Neuronal stem cell (in vitro differentiated cells): ENCODE measurements around the gene SPDYC.

Experiments
- DNase-seq: peaks from one replicate; pipeline ENCODE4 v3.0.0-alpha.2; 2013; ENCODE audit warnings: low spot score
- H2AFZ ChIP-seq: one replicate; pipeline ENCODE4 v1.6.1; 2013; ENCODE audit warnings: mild to moderate bottlenecking, low read length, inconsistent platforms
- H2AK5ac ChIP-seq: 2 replicates; pipeline ENCODE4 v1.6.1; 2013; ENCODE audit warnings: low read depth, mild to moderate bottlenecking, inconsistent platforms, low read length, moderate library complexity, mixed read lengths
- H2BK120ac ChIP-seq: 2 replicates; pipeline ENCODE4 v1.6.1; 2013; ENCODE audit warnings: low read depth, mild to moderate bottlenecking, inconsistent platforms, low read length, moderate library complexity, mixed read lengths
- H2BK12ac ChIP-seq: one replicate; pipeline ENCODE4 v1.6.1; 2013; ENCODE audit warnings: low read length, inconsistent platforms
- H2BK15ac ChIP-seq: 2 replicates; pipeline ENCODE4 v1.6.1; 2013; ENCODE audit warnings: mild to moderate bottlenecking, low read length, inconsistent platforms, mixed read lengths
- H2BK5ac ChIP-seq: one replicate; pipeline ENCODE4 v1.6.1; 2013; ENCODE audit warnings: inconsistent platforms, mild to moderate bottlenecking, low read length, moderate library complexity
- H3K14ac ChIP-seq: one replicate; pipeline ENCODE4 v1.6.1; 2013; ENCODE audit warnings: low read length, inconsistent platforms
- H3K18ac ChIP-seq: 2 replicates; pipeline ENCODE4 v1.6.1; 2013; ENCODE audit warnings: low read length, inconsistent platforms
- H3K23ac ChIP-seq: 2 replicates; pipeline ENCODE4 v1.6.1; 2013; ENCODE audit warnings: low read depth, mild to moderate bottlenecking, mixed read lengths, low read length, inconsistent platforms; ENCODE audit not compliant: poor library complexity
- H3K27ac ChIP-seq: replicated peaks from 3 replicates; pipeline ENCODE4 v1.5.1; 2013; ENCODE audit warnings: low read length, inconsistent platforms
- H3K27me3 ChIP-seq, 3 experiments: 2 replicates each; pipeline ENCODE4 v1.6.1; 2013; ENCODE audit warnings: low read length in 3 of 3, mild to moderate bottlenecking in 2 of 3, inconsistent platforms in 1 of 3, low read depth in 1 of 3, mixed read lengths in 1 of 3, moderate library complexity in 1 of 3; ENCODE audit not compliant: control insufficient read depth in 3 of 3, insufficient read depth in 3 of 3
- H3K36me3 ChIP-seq, 2 donors: replicated peaks in 1 of 2; 2 replicates each; pipeline ENCODE4 v1.6.1; 2013; ENCODE audit warnings: low read length in 2 of 2; ENCODE audit not compliant: control insufficient read depth in 2 of 2, insufficient read depth in 2 of 2
- H3K4ac ChIP-seq: 2 replicates; pipeline ENCODE4 v1.6.1; 2013; ENCODE audit warnings: inconsistent platforms, mild to moderate bottlenecking, low read length, moderate library complexity
- H3K4me1 ChIP-seq, 2 donors: 1 replicate in 1 of 2; 2 replicates in 1 of 2; pipeline ENCODE4 v1.6.1; 2013; ENCODE audit warnings: low read length in 2 of 2, low read depth in 1 of 2; ENCODE audit not compliant: control insufficient read depth in 2 of 2, insufficient read depth in 1 of 2
- H3K4me2 ChIP-seq: one replicate; pipeline ENCODE4 v1.6.1; 2013; ENCODE audit warnings: mild to moderate bottlenecking, low read length, inconsistent platforms; ENCODE audit not compliant: insufficient read depth, poor library complexity, severe bottlenecking
- H3K4me3 ChIP-seq, 2 donors: 2 replicates each; pipeline ENCODE4 v1.5.1; 2013; ENCODE audit warnings: low read length in 2 of 2, mild to moderate bottlenecking in 2 of 2, inconsistent platforms in 1 of 2, moderate library complexity in 1 of 2
- H3K79me1 ChIP-seq: one replicate; pipeline ENCODE4 v1.6.1; 2013; ENCODE audit warnings: low read depth, mild to moderate bottlenecking, inconsistent platforms, low read length, moderate library complexity
- H3K9ac ChIP-seq: one replicate; pipeline ENCODE4 v1.6.1; 2013; ENCODE audit warnings: mild to moderate bottlenecking, low read depth, low read length, inconsistent platforms; ENCODE audit not compliant: poor library complexity
- H3K9me3 ChIP-seq, 2 donors: replicated peaks in 1 of 2; 2 replicates each; pipeline versions ENCODE3 to v1.6.1; 2013; ENCODE audit warnings: low read length in 2 of 2, mild to moderate bottlenecking in 2 of 2, inconsistent platforms in 1 of 2, low read depth in 1 of 2, mixed read lengths in 1 of 2, moderate library complexity in 1 of 2; ENCODE audit not compliant: control insufficient read depth in 2 of 2, insufficient read depth in 1 of 2
- H4K8ac ChIP-seq: one replicate; pipeline ENCODE4 v1.6.1; 2013; ENCODE audit warnings: low read depth, mild to moderate bottlenecking, inconsistent platforms, low read length, moderate library complexity
- H4K91ac ChIP-seq: one replicate; pipeline ENCODE4 v1.6.1; 2013; ENCODE audit warnings: low read length, low read depth, mild to moderate bottlenecking, inconsistent platforms; ENCODE audit not compliant: poor library complexity
- WGBS, 2 donors: extraction: QIAGEN DNeasy Blood & Tissue Kit; methylation state at CpG; one replicate each; pipeline ENCODE4 v1.1.7; 2013; ENCODE audit warnings: missing lambda C conversion rate in 2 of 2, mixed read lengths in 1 of 2; ENCODE audit not compliant: insufficient read length in 2 of 2, insufficient replicate concordance in 1 of 2; ENCODE audit errors: extremely low coverage in 2 of 2; 5-methylcytosine and 5-hydroxymethylcytosine counted together

SPDYC gene

GRCh38 chr11:65151331-65151899, 18.6 kb upstream of the SPDYC start:
- no peak overlapping the region for H2BK15ac ChIP-seq
- H3K4me1 ChIP-seq = peaks cover 0 to 9% of the 10 kb centered on the region in 2 donors
- DNase-seq = no peak
- no peaks in the 10 kb centered on the region for H3K36me3 ChIP-seq
- no peak overlapping the region for H2BK12ac ChIP-seq
- no peak overlapping the region for H3K4ac ChIP-seq
- no peaks in the 10 kb centered on the region for H3K79me1 ChIP-seq
- H2BK120ac ChIP-seq = no peak overlapping the region
- H2AK5ac ChIP-seq = no peak overlapping the region
- no peak overlapping the region for H3K14ac ChIP-seq
- no peak overlapping the region for H3K4me2 ChIP-seq
- no peak overlapping the region for H3K23ac ChIP-seq
- H3K9me3 ChIP-seq = peaks cover 2 to 9% of the 10 kb centered on the region in 2 donors
- H2BK5ac ChIP-seq = no peak overlapping the region
- no peak overlapping the region for H3K4me3 ChIP-seq
- no peak overlapping the region for H2AFZ ChIP-seq
- WGBS, 2 donors = no CpG with 5 or more reads among the region's 3 CpGs
- no peak overlapping the region for H3K27ac ChIP-seq
- no peak overlapping the region for H3K18ac ChIP-seq
- no peak overlapping the region for H4K8ac ChIP-seq
- H3K27me3 ChIP-seq = peaks cover 0 to 1% (median 0%) of the 10 kb centered on the region in 3 experiments
- no peak overlapping the region for H4K91ac ChIP-seq
- H3K9ac ChIP-seq = no peak overlapping the region

- Histone ChIP-seq H3K9me3 (peaks cover 2 to 3% of the 10 kb centered on the region in 2 donors), H3K14ac (no peak overlapping the region), H3K4me1 (peaks cover 0 to 9% of the 10 kb centered on the region in 2 donors), H2BK5ac (no peak overlapping the region), H4K8ac (no peak overlapping the region), H3K27me3 (no peaks in the 10 kb centered on the region), H2AFZ (no peak overlapping the region), H3K18ac (no peak overlapping the region), H3K36me3 (no peaks in the 10 kb centered on the region), H2BK12ac (no peak overlapping the region), H3K79me1 (no peaks in the 10 kb centered on the region), H2BK15ac (no peak overlapping the region), H3K4me2 (no peak overlapping the region), H2AK5ac (no peak overlapping the region), H3K27ac (no peak overlapping the region), H4K91ac (no peak overlapping the region), H3K4me3 (no peak overlapping the region), H3K23ac (no peak overlapping the region), H3K4ac (no peak overlapping the region), H2BK120ac (no peak overlapping the region), H3K9ac (no peak overlapping the region)
- no peak for DNase-seq
- WGBS, 2 donors = no CpG with 5 or more reads among the region's 2 CpGs
These were observed 17.9 kb upstream of the SPDYC start for GRCh38 chr11:65152122-65152521.

GRCh38 chr11:65156256-65156655, 13.8 kb upstream of the SPDYC start:
- Histone ChIP-seq H3K4me2 (no peak overlapping the region), H3K4ac (no peak overlapping the region), H2BK12ac (no peak overlapping the region), H4K8ac (no peak overlapping the region), H3K14ac (no peak overlapping the region), H2BK5ac (no peak overlapping the region), H3K79me1 (no peaks in the 10 kb centered on the region), H3K9me3 (no peaks in the 10 kb centered on the region), H4K91ac (no peak overlapping the region), H2BK15ac (no peak overlapping the region), H3K4me3 (no peak overlapping the region), H3K27me3 (no peaks in the 10 kb centered on the region), H3K27ac (no peak overlapping the region), H2AFZ (no peak overlapping the region), H2AK5ac (no peak overlapping the region), H3K18ac (no peak overlapping the region), H3K4me1 (no peaks in the 10 kb centered on the region), H3K36me3 (no peaks in the 10 kb centered on the region), H2BK120ac (no peak overlapping the region), H3K23ac (no peak overlapping the region), H3K9ac (no peak overlapping the region)
- no peak for DNase-seq
- WGBS, 2 donors = no CpG with 5 or more reads among the region's 3 CpGs

- no peaks in the 10 kb centered on the region for H3K9me3 ChIP-seq
- H3K79me1 ChIP-seq = no peaks in the 10 kb centered on the region
- no peak overlapping the region for H2BK12ac ChIP-seq
- H3K36me3 ChIP-seq = no peaks in the 10 kb centered on the region
- no peak overlapping the region for H3K23ac ChIP-seq
- no peaks in the 10 kb centered on the region for H3K27me3 ChIP-seq
- H3K18ac ChIP-seq = no peak overlapping the region
- H2BK5ac ChIP-seq = no peak overlapping the region
- H4K91ac ChIP-seq = no peak overlapping the region
- H4K8ac ChIP-seq = no peak overlapping the region
- no peak overlapping the region for H3K14ac ChIP-seq
- no peak overlapping the region for H2BK15ac ChIP-seq
- no peaks in the 10 kb centered on the region for H3K4me1 ChIP-seq
- WGBS, 2 donors = no CpG with 5 or more reads among the region's 3 CpGs
- H3K4me3 ChIP-seq = no peak overlapping the region
- H3K9ac ChIP-seq = no peak overlapping the region
- DNase-seq = no peak
- no peak overlapping the region for H2AK5ac ChIP-seq
- no peak overlapping the region for H3K27ac ChIP-seq
- no peak overlapping the region for H2BK120ac ChIP-seq
- H3K4me2 ChIP-seq = no peak overlapping the region
- no peak overlapping the region for H3K4ac ChIP-seq
- H2AFZ ChIP-seq = no peak overlapping the region
These were observed 13.1 kb upstream of the SPDYC start for GRCh38 chr11:65156926-65157325.
